ENCODE measurements around the gene CHST2.

GRCh38 chr3:143110371-143110770, 9.2 kb upstream of the CHST2 start:
- TF ChIP-seq SUZ12 (IDR thresholded peaks at IDR 0.05; ENCODE audit: extremely low read depth, insufficient read depth, insufficient read length) (no peak), ZNF274 (IDR thresholded peaks at IDR 0.05; ENCODE audit: low read depth, low read length) (no peak)

All from NT2/D1 (cell line).